ENCODE results near the gene RBM17.

GRCh38 chr10:6151087-6151977, 62.5 kb downstream of the RBM17 start:
- TF ChIP-seq, protein P1, sequence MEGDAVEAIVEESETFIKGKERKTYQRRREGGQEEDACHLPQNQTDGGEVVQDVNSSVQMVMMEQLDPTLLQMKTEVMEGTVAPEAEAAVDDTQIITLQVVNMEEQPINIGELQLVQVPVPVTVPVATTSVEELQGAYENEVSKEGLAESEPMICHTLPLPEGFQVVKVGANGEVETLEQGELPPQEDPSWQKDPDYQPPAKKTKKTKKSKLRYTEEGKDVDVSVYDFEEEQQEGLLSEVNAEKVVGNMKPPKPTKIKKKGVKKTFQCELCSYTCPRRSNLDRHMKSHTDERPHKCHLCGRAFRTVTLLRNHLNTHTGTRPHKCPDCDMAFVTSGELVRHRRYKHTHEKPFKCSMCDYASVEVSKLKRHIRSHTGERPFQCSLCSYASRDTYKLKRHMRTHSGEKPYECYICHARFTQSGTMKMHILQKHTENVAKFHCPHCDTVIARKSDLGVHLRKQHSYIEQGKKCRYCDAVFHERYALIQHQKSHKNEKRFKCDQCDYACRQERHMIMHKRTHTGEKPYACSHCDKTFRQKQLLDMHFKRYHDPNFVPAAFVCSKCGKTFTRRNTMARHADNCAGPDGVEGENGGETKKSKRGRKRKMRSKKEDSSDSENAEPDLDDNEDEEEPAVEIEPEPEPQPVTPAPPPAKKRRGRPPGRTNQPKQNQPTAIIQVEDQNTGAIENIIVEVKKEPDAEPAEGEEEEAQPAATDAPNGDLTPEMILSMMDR (IDR thresholded peaks at IDR 0.05; ENCODE audit: low read depth, low read length, missing input control): peak; percentile 53
- no peak for TF ChIP-seq SP1 (IDR thresholded peaks at IDR 0.05)
